Adrenal gland (tissue), 5 donors: Measurements from ENCODE around the gene SLC30A2.

Source experiments
- CTCF ChIP-seq, 6 experiments: fragments of 450-650 bp in 4 of 6; fragments of 200-600 bp in 2 of 6; sonication (generic) in 1 of 6; IDR thresholded peaks; 1 replicate in 5 of 6; 2 replicates in 1 of 6; pipeline versions ENCODE4 v1.5.1 to v1.8.0; 2016 to 2021; ENCODE audit warnings: antibody characterized with exemption in 6 of 6, mild to moderate bottlenecking in 2 of 6, moderate library complexity in 1 of 6
- POLR2A ChIP-seq, 2 donors: fragments of 450-650 bp; IDR thresholded peaks; one replicate each; pipeline ENCODE4 v1.6.1; 2017; ENCODE audit warnings: antibody characterized with exemption in 2 of 2, mild to moderate bottlenecking in 2 of 2, moderate library complexity in 1 of 2
- donor health status: DM: no; HTN: no; CAD: no.

GRCh38 chr1:26090893-26091292, 45.0 kb upstream of the SLC30A2 start:
- TF ChIP-seq POLR2A (IDR thresholded peaks at IDR 0.05) (no peak), CTCF (IDR thresholded peaks at IDR 0.05) (no peak)
